ENCODE results near the gene PAK5. TPM values are rescaled to one million over a fixed set of nuclear protein-coding genes. Genes with fewer than 3 reads are reported as not detected.
"Not testable (repeated sequence)": the region's sequence is repeated elsewhere in the genome, so short reads cannot be mapped to it uniquely, and the experiment has no call there.

Gene PAK5
- total RNA-seq, 2 experiments from 2014 or later, result not detected

DNA sequence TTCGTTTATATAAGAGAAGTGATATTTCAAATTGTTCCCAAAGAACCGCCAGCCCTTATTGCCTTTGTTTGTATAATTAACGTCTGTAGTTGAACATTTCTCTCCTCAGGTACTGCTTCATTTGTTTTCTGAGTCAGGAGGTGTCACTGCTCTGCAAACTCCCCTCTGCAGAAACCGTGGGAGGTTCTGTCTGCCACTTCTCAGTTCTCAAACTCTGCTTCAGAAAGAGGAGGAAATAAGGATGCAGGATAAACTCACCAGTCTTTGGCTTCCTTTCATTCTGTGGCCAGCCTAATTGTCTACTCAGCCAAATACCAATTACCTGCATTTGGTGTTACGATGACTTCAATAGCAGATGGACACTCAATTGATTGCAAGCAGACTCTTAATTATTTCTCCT lies 149.8 kb downstream of the PAK5 start:
- CTCF ChIA-PET, result no interaction called here
- POLR2A ChIA-PET, result no interaction called here

DNA sequence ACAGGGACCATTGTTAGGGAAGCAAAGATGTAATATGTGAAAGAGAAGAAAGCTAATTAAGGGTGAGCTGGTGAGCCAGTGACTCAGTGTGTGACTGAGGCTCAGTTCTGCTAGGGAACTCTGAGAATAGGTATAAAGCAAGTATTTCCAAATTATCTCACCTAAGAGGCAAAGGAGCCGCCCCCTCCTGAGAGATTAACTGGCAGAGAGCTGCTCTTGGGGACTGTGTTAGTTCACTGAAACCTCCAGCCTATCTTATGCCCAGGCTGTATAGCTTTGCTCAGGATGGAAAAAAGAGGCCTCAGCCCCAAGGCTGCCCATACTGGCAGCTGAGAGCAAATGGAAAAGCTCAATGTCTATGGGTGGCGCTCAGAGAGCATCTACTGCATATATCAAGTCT lies 152.0 kb downstream of the PAK5 start:
- CTCF ChIA-PET, result no interaction called here
- POLR2A ChIA-PET, result no interaction called here

DNA sequence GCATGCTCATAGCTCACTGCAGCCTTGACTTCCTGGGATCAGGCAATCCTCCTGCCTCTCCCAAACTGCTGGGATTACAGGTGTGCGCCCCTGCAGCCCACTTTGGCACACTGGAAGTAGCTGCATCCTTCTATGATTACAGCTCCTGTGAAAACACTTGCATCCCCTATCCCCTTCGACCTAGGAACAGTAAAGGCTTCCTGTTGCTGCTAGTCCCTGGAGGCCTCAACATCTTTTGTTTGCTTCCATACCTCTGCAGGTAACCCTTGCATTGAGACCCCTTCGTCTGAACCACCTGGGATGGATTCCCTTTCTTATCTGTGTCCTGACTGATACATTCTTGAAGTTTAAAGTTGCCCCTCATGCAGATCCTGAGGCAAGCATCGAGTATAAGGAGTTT lies 152.4 kb downstream of the PAK5 start:
- ChIA-PET CTCF (no interaction called here), POLR2A (no interaction called here)

DNA sequence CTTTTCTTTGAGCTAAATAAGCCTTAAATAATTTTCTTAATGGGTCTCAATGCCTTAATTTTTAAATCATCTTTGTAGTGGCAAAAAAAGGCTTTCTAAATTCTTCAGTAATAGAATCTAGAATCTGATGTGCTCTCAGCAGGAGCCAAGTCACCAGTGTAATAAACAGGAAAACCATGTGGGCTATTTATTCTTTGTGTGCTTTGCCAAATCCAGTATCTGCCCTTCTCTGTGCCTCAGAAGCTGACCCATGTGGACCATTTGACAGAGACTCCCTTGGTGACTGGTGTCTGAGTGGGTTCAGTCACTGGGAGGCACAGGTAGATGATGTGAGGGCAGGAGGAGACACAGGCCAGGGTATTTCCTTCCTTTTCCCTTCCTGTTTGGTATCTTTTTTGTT lies 152.9 kb downstream of the PAK5 start:
- CTCF ChIA-PET, result no interaction called here
- POLR2A ChIA-PET, result no interaction called here

DNA sequence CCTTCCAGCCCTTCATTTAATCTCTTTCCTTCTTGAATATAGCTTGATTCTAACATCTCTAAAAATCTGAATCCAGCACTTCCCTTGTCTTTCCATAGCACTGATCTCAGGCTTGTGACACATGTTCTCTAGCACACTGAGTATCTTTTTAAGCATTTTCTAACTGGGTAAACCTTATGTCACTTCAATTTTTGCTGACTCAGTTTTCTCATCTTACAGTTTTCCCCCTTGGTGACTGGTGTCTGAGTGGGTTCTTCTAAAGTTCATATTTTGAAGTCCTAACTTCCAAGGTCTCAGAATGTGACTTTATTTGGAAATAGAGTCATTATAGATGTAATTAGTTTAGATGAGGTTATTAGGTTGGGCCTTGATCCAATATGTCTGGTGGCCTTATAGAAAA lies 153.9 kb downstream of the PAK5 start:
- ChIA-PET POLR2A (no interaction called here), CTCF (no interaction called here)

DNA sequence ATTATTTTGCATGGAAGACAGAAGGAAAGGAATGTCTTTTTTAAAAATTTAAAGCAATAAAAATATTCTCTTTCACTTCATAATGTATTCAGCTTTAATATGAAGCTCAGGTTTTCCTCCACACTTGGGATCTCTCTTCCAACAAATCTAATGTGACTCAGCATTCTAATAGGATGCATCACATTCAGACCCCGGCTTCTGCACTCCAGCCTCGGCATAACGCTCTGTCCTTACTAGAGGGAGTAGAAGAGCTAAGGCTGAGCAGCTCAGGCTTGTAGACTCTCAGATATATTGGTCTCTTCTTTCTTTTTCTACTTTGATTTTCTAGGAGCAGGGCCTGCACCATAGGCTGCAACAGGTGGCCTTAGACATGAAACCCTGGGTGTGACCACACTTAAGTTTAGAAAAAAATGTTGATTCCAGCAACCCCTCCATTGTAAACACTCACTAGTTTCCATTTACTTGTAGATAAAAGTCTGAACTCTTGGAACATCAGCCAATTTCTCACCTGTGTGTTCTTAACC lies 161.7 kb downstream of the PAK5 start:
- CTCF ChIA-PET, result no interaction called here
- POLR2A ChIA-PET, result no interaction called here

DNA sequence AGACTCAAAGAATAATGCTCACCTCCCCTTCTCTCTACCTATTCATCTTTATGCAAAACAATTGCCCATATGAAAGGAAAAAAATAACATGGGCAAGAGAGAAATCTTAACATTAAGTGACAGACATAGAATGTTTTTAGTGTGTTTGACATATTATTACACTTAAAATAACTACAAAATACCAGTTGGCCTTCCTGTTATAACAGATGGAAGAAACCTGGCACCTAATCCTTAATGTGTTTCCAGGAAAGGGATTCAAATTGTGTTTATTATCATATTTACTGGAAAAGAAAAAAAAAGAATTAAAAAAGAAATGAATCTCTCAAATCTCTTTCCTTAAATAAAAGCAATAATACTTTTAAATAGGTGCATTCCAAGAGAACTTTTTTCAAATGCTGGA lies 165.9 kb downstream of the PAK5 start:
- ChIA-PET POLR2A (no interaction called here), CTCF (interaction anchor here (1.6 kb wide), 1 partner anchor 10 kb away, joined by 5 read pairs; no protein-coding TSS in a partner anchor)

DNA sequence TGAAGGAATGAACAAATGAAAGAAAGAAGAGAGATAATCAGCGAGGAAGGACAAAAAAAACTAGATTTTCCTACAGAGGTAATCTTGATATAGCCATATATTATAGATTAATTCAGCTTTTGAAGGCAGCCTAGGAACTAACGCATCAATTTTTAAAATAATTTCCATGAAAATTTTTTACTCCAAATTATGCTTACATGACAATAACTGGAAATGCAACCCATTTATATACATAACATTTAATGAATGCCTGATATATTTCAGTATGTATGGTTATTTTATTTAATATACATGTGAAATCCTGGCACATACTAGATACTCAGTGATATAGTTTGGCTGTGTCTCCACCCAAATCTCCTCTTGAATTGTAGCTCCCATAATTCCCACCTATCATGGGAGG lies 166.8 kb downstream of the PAK5 start:
- POLR2A ChIA-PET, result no interaction called here

DNA sequence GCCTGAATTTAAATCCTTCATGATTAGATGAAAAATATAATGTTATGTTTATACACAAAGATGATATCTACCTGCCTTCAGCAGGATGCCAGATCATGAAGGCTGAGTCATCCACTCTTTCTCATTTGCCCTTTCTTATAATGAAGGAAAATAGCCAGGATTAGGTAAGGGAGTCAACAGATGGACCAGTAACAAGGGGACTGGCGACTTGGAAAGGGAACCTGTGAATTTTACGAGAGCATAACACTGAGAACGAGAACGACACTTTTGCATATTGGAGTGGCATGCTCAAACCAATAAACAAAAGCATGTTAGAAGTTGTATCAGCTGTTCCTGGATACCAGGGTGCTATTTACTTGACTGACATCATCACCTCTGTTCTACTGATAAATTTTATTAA lies 170.5 kb downstream of the PAK5 start:
- CTCF ChIA-PET, result no interaction called here
- POLR2A ChIA-PET, result no interaction called here

More for the DNA sequence above, 166.8 kb downstream of the PAK5 start:
- CTCF ChIA-PET, result no interaction called here

DNA sequence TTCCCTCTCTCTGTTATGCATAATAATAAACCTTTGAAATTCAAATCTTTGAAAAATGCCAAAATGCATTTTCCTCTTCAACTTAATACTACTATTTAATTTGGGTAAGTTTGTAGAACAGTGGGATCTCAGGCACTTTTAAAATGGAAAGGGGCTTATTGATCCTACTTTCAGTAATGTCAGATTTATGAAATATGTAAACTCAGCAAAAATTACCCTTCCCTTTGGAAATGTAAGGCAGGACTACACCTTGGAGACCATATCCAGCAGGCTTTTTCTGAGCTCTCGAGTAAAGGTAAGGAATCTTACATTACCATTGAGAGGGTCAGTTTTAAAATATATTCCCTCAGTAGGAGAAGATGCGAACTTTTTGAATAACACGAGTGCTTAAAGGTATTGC lies 175.5 kb downstream of the PAK5 start:
- CTCF ChIA-PET, result no interaction called here
- POLR2A ChIA-PET, result no interaction called here

DNA sequence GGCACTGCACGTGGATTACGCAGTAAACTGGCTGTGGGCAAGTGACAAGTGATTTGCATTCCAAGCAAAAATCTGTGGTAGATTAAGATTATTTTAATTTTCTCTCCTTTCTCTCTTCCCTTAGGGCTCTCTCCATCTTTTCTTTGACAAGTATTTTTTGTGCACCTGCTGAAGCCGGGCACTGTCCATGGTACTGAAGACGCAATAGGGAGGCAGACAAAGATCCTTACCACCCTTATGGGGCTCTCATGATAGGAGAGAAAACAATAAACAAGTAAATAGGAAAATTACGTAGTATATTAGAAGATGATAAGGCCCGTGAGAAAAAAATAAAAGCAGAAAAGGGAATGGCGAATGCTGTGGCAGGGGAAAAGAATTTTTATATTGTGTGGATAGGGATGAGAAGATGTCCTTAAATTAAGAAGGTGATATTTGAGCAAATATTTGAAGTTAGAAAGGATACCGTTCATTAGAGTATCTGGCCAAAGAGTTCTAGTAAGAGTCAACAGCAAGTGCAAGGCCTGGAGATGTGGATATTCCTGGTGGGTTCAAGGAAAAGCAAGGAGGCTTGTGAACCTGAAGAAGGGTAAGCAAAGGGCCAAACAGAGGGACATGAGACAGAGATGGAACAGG lies 178.5 kb downstream of the PAK5 start:
- CTCF ChIA-PET, result no interaction called here
- POLR2A ChIA-PET, result no interaction called here

DNA sequence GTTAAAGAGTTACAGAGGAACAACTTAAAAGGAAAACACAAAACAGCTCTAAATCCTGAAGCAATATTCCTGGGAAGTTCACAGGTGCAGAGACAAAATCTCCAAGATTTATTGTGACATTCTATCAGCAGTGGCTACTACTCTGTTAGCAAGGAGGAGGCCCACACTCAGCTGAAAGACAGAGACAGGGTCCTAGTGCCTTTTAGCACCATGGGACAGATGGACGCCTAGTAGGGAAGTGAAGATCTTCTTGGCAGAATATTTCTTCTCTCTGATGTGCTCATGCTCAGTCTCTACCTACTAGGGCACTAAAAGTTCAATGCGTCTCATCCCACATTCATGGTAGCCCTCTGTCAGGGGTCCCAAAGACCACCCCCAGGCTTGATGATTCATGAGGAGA lies 191.1 kb downstream of the PAK5 start:
- CTCF ChIA-PET, result no interaction called here

DNA sequence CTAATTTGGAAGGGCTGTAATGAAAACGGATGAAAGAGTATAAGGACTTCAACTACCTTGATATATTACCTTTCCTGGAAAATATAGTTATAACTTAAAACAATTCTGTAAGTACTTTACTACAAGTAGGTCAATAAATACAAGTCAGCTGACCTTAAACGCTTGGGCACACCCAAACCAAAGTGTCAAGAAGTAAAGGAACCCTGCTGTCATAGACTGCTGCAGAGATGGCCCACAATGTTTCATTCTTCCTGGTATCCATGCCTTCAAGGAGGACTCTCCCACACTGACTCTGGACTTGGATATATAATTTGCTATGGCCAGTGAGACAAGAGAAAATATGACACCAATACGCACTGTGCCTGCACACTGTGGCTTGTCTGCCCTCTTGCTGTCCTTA lies 192.5 kb downstream of the PAK5 start:
- CTCF ChIA-PET, result no interaction called here
- POLR2A ChIA-PET, result no interaction called here

More for the DNA sequence above, 191.1 kb downstream of the PAK5 start:
- POLR2A ChIA-PET, result no interaction called here

DNA sequence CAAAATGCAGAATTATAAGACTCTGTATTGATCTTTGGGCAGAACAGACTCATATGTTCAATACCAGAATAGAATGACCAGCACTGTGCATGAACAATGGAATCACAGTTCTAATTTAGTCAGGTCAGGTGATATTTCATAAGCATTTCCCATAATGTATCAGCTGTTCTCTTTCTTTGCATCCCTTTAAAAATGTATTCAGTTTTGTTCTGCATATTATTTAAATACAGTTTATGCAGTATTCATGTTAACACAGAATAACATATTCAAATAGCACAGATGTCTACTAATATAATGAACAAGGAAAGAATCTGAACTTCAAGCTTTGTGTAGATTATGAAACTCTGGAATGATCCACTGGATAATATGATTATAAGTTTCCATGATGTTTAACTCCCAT lies 196.0 kb downstream of the PAK5 start:
- POLR2A ChIA-PET, result no interaction called here

DNA sequence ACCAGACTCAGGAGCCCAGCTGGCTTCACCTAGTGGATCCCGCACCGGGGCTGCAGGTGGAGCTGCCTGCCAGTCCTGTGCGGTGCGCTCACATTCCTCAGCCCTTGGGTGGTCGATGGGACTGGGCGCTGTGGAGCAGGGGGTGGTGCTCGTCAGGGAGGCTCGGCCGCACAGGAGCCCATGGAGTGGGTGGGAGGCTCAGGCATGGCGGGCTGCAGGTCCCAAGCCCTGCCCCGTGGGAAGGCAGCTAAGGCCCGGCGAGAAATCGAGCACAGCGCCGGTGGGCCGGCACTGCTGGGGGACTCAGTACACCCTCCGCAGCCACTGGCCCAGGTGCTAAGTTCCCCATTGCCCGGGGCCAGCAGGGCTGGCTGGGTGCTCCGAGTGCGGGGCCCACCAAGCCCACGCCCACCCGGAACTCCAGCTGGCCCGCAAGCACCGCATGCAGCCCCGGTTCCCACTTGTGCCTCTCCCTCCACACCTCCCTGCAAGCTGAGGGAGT lies 197.3 kb downstream of the PAK5 start:
- POLR2A ChIA-PET, CTCF ChIA-PET: not testable (repeated sequence)

More for the DNA sequence above, 196.0 kb downstream of the PAK5 start:
- CTCF ChIA-PET, result no interaction called here

DNA sequence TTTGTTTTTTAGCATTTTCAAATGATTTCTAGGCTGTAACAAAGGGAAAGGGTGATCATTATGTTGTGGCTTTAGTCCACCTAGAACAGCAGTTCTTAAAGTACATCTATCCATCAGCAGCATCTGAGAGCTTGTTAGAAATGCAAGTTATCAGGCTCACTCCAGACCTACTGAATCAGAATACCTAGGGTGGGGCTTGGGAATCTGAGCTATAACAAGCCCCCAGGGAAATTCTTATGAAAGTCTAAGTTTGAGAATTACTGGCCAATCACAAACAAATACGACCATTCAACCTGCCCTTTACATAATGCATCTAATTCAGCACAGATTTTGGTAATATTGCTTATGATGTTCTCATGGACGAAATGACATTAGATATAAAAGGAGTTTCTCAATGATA lies 201.0 kb downstream of the PAK5 start:
- ChIA-PET CTCF (no interaction called here), POLR2A (no interaction called here)

DNA sequence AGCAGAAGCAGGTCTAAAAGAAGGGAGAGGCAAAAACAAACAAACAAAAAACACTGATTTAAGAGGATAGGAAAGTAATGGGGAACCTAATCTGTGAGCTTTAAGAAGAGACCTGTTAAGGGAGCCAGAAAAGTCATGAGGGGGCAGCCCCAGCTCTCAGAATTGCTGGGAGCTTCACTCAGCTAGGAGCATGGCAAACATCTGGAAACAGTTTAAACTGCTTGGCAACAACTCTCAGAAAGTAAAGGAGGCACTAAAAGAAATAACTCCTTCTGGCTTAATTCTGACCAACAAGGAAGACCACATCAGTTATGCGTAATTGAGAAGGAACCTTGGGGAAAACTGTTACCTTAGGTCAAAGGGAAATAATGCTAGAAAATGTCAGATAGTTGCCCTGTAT lies 203.1 kb downstream of the PAK5 start:
- ChIA-PET POLR2A (no interaction called here), CTCF (no interaction called here)

DNA sequence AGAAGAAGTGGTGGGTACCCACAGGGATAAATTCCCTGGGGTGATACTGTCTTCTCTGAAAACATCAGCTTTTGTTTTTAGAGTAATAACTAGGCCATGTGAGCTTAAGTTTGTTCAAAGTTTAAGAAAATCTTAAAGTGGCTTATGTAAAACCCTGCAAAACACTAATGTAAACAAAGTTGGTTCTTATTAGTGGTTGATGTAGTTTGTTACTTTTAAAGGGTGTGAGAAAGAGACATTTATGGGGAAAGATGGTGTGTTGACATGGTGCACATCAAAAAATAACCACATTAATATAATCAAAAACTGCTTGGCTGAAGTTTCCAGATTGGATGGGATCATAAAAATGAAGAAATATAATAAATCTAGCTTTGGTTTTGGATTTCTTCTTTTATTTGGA lies 204.5 kb downstream of the PAK5 start:
- ChIA-PET POLR2A (no interaction called here), CTCF (no interaction called here)

DNA sequence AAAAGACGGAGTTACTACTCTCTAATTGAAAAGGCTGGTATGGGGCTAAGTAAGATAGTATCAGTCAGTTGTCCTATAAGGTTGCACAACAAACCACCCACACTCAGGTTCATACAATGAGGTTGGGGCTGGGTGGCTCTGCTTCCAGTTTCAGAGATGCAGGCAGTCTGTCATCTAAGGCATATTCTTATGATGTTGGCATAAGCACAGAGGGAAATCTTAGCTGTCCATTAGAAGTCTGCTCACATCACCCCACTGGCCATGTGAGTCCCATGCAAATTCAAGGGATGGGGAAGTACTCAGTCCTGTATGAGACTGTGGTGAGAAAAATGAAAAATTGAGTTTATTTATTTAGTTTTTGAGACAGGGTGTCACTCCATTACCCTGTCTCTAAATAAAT lies 205.9 kb downstream of the PAK5 start:
- ChIA-PET CTCF (no interaction called here), POLR2A (no interaction called here)

DNA sequence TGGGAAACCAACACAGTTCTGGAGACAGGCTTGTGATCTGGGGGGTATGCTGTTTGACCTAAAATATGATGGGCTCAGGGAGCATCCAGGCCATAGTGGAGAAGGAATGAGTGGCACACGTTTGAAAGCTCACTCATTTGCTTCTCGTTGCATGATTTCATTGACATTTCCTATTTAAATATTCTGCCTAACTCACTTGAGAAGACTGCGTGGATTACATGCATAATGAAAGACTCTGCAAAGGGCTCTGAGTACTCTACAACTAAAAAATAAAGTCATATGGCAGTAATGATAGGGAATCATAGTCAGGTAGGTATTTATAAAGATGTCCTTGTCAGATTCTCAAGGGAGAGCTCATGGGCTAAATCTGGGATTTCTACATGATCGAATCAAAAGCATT lies 206.6 kb downstream of the PAK5 start:
- CTCF ChIA-PET, result no interaction called here

DNA sequence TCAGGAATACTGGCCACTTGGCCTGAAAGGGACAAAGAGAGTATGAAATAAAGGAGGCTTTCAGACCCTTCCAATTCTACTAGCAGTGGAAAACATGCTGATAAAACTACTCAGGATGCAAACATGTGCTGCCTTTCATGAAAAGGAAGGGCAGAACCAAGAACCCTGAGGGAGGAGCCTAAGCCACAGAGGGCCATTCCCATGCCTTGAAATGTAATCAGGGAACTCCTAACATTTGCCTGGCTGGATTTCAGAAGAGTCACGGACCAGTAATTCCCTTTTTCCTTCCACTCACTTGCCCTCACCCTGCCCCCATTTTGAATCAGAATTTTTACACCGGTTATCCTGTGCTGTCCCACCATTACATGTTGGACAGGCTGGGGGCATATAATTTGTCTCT lies 208.3 kb downstream of the PAK5 start:
- CTCF ChIA-PET, result no interaction called here
- POLR2A ChIA-PET, result no interaction called here

More for the DNA sequence above, 206.6 kb downstream of the PAK5 start:
- POLR2A ChIA-PET, result no interaction called here

DNA sequence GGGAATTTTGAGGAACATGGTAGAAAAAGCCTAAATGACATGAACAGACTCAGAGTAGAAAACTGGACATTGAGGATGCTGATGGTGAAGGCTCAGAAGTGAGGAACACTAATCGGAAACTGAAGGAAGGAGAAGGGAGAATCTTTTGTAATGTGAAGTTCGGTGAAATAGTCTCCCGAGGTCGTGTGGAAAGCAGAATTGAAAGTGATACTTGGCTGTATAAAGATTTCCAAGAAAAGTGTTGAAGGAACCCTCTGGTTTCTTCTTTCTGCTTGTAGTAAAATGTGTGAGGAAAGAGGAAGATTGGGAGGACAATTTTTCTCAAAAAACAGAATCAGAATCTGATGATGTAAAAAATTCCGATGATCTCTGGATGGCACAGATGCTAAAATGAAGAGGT lies 209.0 kb downstream of the PAK5 start:
- POLR2A ChIA-PET, result no interaction called here
- CTCF ChIA-PET, result no interaction called here

DNA sequence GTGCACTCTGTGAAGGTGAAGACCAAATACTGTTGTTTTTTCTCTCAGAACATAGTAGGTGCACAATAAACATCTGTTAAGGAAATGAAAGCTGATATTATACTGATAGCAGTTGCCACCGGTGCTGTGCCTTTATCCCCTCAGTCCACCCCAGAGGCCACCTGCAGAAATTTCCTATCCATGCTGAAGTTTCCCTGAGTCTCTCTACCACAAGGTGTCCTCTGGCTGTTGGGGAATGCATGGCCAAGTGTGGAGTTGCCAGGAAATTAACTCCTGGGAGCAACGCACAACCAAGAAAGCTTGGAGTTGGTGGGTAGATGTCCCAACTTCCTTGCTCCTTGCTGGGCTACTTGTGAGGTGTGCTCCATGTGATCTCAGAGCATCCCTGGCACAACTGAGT lies 210.3 kb downstream of the PAK5 start:
- POLR2A ChIA-PET, result no interaction called here
- CTCF ChIA-PET, result no interaction called here

Data from activated CD8-positive, alpha-beta memory T cell treated with anti-CD3 and anti-CD28 coated beads for 36 hours (primary cell).